Measurements from ENCODE around the gene SAA1. TPM values are rescaled to one million over a fixed set of nuclear protein-coding genes. Genes with fewer than 3 reads are reported as not detected.

The SAA1 gene
- total RNA-seq = 0.32 and 0.39 TPM in 2 replicates

DNA sequence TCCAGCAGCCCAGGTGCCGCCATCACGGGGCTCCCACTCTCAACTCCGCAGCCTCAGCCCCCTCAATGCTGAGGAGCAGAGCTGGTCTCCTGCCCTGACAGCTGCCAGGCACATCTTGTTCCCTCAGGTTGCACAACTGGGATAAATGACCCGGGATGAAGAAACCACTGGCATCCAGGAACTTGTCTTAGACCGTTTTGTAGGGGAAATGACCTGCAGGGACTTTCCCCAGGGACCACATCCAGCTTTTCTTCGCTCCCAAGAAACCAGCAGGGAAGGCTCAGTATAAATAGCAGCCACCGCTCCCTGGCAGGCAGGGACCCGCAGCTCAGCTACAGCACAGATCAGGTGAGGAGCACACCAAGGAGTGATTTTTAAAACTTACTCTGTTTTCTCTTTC lies at the start of gene SAA1:
Gene SAA1 (plus strand): TSS at position 316 of the 400 bp plus-strand sequence. CDS start 624 bp downstream, outside the sequence.

DNA sequence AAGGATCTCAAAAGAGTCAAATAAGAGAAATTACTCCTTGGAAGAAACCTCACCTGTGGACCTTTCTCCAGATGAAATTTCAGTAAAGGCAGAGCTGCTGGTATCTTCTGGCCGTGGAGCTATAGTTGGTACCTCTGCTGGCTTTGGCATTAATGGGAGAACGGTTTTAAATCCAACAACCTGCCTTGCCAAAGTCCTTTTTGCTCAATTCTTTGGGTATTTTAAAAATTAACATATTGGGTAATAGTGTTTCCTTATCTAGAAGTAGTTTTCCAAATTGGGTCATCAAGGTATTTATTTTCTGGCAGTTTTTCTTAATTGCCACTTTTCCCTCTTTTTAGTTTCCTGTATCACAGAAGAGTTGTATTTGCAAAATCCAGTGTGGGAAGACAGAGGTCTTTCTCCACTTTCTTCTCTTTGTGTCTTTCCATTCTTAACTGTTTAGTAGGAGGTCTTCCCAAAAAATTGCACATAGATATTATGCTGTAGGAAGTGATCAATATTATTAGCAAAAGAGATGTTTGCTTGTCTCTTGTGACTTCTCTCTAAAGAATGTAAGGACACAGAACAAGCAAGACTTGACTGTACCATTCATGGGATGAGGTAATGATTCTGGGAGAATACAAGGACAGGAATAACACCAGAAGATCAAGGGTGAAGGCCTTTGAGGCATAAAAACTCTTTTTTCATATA lies 29.3 kb upstream of the SAA1 start, which contains the start of gene SAA4:
Gene SAA4 (minus strand): TSS at position 139 of the 693 bp plus-strand sequence. CDS start 876 bp downstream, outside the sequence.

DNA sequence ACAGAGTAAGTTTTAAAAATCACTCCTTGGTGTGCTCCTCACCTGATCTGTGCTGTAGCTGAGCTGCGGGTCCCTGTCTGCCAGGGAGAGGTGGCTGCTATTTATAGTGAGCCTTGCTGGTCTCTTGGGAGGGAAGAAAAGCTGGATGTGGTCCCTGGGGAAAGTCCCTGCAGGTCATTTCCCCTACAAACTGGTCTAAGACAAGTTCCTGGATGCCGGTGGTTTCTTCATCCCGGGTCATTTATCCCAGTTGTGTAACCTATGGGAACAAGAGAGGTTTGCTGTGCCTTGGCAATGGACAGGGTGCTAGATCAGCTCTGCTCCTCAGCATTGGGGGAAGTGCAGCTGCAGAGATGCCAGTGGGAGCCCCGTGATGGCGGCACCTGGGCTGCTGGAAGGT lies 17.5 kb upstream of the SAA1 start, which contains the start of gene SAA2:
Gene SAA2 (minus strand): TSS at position 108 of the 400 bp plus-strand sequence. CDS start 657 bp downstream, outside the sequence.

Small RNA genes lying within 50 kb of the gene (small RNA-seq; reads per million reads assigned to genes)
- gene RNA5SP333 (not detected), gene RNA5SP334 (not detected)

Other genes starting within 250 kb of the SAA1 start
- 0.52 and 1.6 TPM in 2 replicates for gene TPH1, start 220.0 kb upstream of the SAA1 start, total RNA-seq
- gene SAAL1, start 160.2 kb upstream of the SAA1 start, total RNA-seq = 15.1 and 17.0 TPM in 2 replicates
- 0.22 TPM in 1 of 2 replicates, not detected in the other for gene MRGPRX3, start 133.7 kb upstream of the SAA1 start, total RNA-seq
- not detected in 2 replicates for gene MRGPRX4, start 93.4 kb upstream of the SAA1 start, total RNA-seq
- gene SAA4, start 29.5 kb upstream of the SAA1 start, total RNA-seq = not detected in 2 replicates
- 0.13 TPM in 1 of 2 replicates, not detected in the other for gene SAA2, start 17.6 kb upstream of the SAA1 start, total RNA-seq
- 34.8 and 49.5 TPM in 2 replicates for gene HPS5, start 55.9 kb downstream of the SAA1 start, total RNA-seq
- gene GTF2H1, start 56.3 kb downstream of the SAA1 start, total RNA-seq = 102 and 110 TPM in 2 replicates
- gene LDHA, start 128.3 kb downstream of the SAA1 start, total RNA-seq = 1,508 and 1,519 TPM in 2 replicates
- not detected in 2 replicates for gene LDHC, start 146.1 kb downstream of the SAA1 start, total RNA-seq
- not detected in 2 replicates for gene LDHAL6A, start 189.6 kb downstream of the SAA1 start, total RNA-seq